ENCODE results near the gene ZNF620. TPM values are rescaled to one million over a fixed set of nuclear protein-coding genes. Genes with fewer than 3 reads are reported as not detected.

The ZNF620 gene
- polyA plus RNA-seq, 1 donor (not counting 4 experiments of a cell fraction or from before 2014, with no cell fraction given) = 0.35 TPM

DNA sequence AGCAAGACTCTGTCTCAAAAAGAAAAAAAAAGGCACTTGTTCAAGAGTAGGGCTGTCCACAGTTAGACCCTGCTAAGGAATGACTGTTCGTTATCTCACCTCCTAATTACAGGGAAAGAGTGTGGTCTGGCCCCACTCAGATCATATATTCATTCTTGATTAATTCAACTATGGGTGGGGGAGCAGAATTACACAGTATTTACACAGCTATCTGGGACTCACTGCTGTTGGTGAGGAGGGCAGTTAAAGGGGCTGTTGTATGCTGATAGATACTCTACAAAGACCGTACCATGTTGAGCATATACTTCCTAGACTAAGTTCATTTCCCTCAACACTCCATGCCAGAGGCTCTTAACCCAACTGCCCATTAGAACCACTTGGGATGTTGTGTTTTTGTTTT, 3.8 kb upstream of the ZNF620 start:
- peaks cover 22% of the 10 kb centered on the region for H3K4me1 ChIP-seq (ENCODE audit: control insufficient read depth, extremely low read depth, insufficient read depth, low read length)
- H3K4me3 ChIP-seq (ENCODE audit: control insufficient read depth in 2 of 3, extremely low read depth in 1 of 3, insufficient read depth in 2 of 3, low read depth in 1 of 3, low read length in 3 of 3) = no peak overlapping the region
- H3K79me2 ChIP-seq (ENCODE audit: control insufficient read depth, insufficient read depth, low read length) = no peaks in the 10 kb centered on the region
- no peak overlapping the region for H3K4me2 ChIP-seq (ENCODE audit: control insufficient read depth, extremely low read depth, insufficient read depth, low read depth, low read length)
- no peaks in the 10 kb centered on the region for H4K20me1 ChIP-seq (ENCODE audit: control insufficient read depth, extremely low read depth, insufficient read depth, low read length)
- FAIRE-seq (no peak), DNase-seq (ENCODE audit: low read depth, low spot score) (no peak)
- no peaks in the 10 kb centered on the region for H3K36me3 ChIP-seq (ENCODE audit: control insufficient read depth in 2 of 2, extremely low read depth in 1 of 2, insufficient read depth in 2 of 2, low read length in 2 of 2)
- no peaks in the 10 kb centered on the region for H3K9me3 ChIP-seq (ENCODE audit: control insufficient read depth, low read depth, low read length)
- H3K9ac ChIP-seq (ENCODE audit: control insufficient read depth, extremely low read depth, insufficient read depth, low read length) = no peak overlapping the region
- no peak overlapping the region for H2AFZ ChIP-seq (ENCODE audit: control insufficient read depth, low read length)
- dilution Hi-C loops (cut with MboI; ENCODE audit: extremely low pct_ligation_motif_present, low sequenced_read_pairs) = no loop called here
- no peaks in the 10 kb centered on the region for H3K27me3 ChIP-seq (ENCODE audit: control insufficient read depth, extremely low read depth, insufficient read depth, low read length)
- TF ChIP-seq EZH2 (IDR thresholded peaks at IDR 0.05; ENCODE audit: low read length) = no peak
- TF ChIP-seq, protein P1, sequence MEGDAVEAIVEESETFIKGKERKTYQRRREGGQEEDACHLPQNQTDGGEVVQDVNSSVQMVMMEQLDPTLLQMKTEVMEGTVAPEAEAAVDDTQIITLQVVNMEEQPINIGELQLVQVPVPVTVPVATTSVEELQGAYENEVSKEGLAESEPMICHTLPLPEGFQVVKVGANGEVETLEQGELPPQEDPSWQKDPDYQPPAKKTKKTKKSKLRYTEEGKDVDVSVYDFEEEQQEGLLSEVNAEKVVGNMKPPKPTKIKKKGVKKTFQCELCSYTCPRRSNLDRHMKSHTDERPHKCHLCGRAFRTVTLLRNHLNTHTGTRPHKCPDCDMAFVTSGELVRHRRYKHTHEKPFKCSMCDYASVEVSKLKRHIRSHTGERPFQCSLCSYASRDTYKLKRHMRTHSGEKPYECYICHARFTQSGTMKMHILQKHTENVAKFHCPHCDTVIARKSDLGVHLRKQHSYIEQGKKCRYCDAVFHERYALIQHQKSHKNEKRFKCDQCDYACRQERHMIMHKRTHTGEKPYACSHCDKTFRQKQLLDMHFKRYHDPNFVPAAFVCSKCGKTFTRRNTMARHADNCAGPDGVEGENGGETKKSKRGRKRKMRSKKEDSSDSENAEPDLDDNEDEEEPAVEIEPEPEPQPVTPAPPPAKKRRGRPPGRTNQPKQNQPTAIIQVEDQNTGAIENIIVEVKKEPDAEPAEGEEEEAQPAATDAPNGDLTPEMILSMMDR (optimal IDR thresholded peaks at IDR 0.05 in 1 of 3, IDR thresholded peaks at IDR 0.05 in 1 of 3, conservative IDR thresholded peaks at IDR 0.05 in 1 of 3; ENCODE audit: extremely low read depth in 1 of 3, insufficient read depth in 2 of 3, low read length in 3 of 3) = no peak
- H3K9me1 ChIP-seq (ENCODE audit: control insufficient read depth, extremely low read depth, insufficient read depth, low read length) = no peaks in the 10 kb centered on the region
- H3K27ac ChIP-seq (ENCODE audit: control insufficient read depth, insufficient read depth, low read length) = no peak overlapping the region

DNA sequence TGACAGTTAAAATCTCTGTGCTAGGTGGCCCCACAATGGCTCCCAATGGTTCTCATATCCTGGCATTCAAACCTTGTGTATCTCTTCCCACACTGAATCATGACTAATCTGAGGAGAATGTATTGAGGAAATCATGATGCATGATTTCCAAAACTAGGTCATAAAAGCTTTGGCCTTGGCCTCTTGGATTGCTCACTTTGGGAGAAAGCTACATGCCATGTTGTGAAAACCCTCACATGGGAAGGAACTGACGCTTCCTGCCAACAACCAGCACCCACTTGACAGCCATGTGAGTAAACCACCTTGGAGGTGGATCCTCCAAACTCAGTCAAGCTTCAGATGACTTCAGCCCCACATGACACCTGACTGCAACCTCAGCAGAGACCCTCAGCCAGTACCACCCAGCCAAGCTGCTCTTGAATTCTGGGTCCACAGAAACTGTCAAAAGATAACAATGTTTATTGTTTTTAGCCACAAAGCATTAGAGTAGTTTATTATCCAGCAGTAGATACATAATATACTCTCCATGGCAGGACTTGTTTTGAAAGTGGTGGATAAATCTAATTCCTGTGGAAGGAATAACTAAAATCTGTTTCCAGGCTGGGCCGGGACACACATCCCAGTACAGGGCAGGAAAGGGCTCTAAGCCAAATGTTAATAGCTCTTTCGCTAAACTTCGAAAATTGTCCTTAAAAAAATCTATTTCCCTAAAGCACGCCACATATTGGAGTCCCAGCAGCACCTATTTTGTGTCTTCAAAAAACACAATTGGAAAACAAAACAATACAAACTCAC, 1.0 kb upstream of the ZNF620 start:
- FAIRE-seq = peak; percentile 99
- dilution Hi-C loops (cut with MboI; ENCODE audit: extremely low pct_ligation_motif_present, low sequenced_read_pairs) = no loop called here
- no peak overlapping the region for H3K9ac ChIP-seq (ENCODE audit: control insufficient read depth, extremely low read depth, insufficient read depth, low read length)
- H3K9me3 ChIP-seq (ENCODE audit: control insufficient read depth, low read depth, low read length) = no peaks in the 10 kb centered on the region
- no peaks in the 10 kb centered on the region for H3K36me3 ChIP-seq (ENCODE audit: control insufficient read depth in 2 of 2, extremely low read depth in 1 of 2, insufficient read depth in 2 of 2, low read length in 2 of 2)
- peaks cover 22% of the 10 kb centered on the region for H3K4me1 ChIP-seq (ENCODE audit: control insufficient read depth, extremely low read depth, insufficient read depth, low read length)
- TF ChIP-seq EZH2 (IDR thresholded peaks at IDR 0.05; ENCODE audit: low read length) = no peak
- TF ChIP-seq, protein P1 (optimal IDR thresholded peaks at IDR 0.05 in 1 of 3, IDR thresholded peaks at IDR 0.05 in 1 of 3, conservative IDR thresholded peaks at IDR 0.05 in 1 of 3; ENCODE audit: extremely low read depth in 1 of 3, insufficient read depth in 2 of 3, low read length in 3 of 3) = no peak
- H4K20me1 ChIP-seq (ENCODE audit: control insufficient read depth, extremely low read depth, insufficient read depth, low read length) = no peaks in the 10 kb centered on the region
- H3K27me3 ChIP-seq (ENCODE audit: control insufficient read depth, extremely low read depth, insufficient read depth, low read length) = no peaks in the 10 kb centered on the region
- no peak overlapping the region for H2AFZ ChIP-seq (ENCODE audit: control insufficient read depth, low read length)
- no peak overlapping the region for H3K4me2 ChIP-seq (ENCODE audit: control insufficient read depth, extremely low read depth, insufficient read depth, low read depth, low read length)
- H3K27ac ChIP-seq (ENCODE audit: control insufficient read depth, insufficient read depth, low read length) = peak overlapping the region; percentile 15
- H3K4me3 ChIP-seq (ENCODE audit: control insufficient read depth in 2 of 3, extremely low read depth in 1 of 3, insufficient read depth in 2 of 3, low read depth in 1 of 3, low read length in 3 of 3) = no peak overlapping the region
- H3K9me1 ChIP-seq (ENCODE audit: control insufficient read depth, extremely low read depth, insufficient read depth, low read length) = no peaks in the 10 kb centered on the region
- DNase-seq (ENCODE audit: low read depth, low spot score) = peak; percentile 82
- no peaks in the 10 kb centered on the region for H3K79me2 ChIP-seq (ENCODE audit: control insufficient read depth, insufficient read depth, low read length)
